Peyer's patch (tissue), 4 donors: ENCODE results near the gene NFAM1.

Experiments
- POLR2A ChIP-seq, 2 donors: fragments of 450-650 bp; IDR thresholded peaks; one replicate each; pipeline ENCODE4 v1.5.1; 2017; ENCODE audit warnings: antibody characterized with exemption in 2 of 2, mild to moderate bottlenecking in 2 of 2, moderate library complexity in 2 of 2
- TF ChIP-seq, protein P1 (sequence below), 6 experiments: fragments of 450-650 bp in 4 of 6; fragments of 200-600 bp in 2 of 6; sonication (generic) in 1 of 6; IDR thresholded peaks; one replicate each; pipeline ENCODE4 v1.5.1; 2017 to 2019; ENCODE audit warnings: antibody characterized with exemption in 6 of 6, mild to moderate bottlenecking in 3 of 6, moderate library complexity in 1 of 6

- TF ChIP-seq, protein P1, sequence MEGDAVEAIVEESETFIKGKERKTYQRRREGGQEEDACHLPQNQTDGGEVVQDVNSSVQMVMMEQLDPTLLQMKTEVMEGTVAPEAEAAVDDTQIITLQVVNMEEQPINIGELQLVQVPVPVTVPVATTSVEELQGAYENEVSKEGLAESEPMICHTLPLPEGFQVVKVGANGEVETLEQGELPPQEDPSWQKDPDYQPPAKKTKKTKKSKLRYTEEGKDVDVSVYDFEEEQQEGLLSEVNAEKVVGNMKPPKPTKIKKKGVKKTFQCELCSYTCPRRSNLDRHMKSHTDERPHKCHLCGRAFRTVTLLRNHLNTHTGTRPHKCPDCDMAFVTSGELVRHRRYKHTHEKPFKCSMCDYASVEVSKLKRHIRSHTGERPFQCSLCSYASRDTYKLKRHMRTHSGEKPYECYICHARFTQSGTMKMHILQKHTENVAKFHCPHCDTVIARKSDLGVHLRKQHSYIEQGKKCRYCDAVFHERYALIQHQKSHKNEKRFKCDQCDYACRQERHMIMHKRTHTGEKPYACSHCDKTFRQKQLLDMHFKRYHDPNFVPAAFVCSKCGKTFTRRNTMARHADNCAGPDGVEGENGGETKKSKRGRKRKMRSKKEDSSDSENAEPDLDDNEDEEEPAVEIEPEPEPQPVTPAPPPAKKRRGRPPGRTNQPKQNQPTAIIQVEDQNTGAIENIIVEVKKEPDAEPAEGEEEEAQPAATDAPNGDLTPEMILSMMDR (IDR thresholded peaks at IDR 0.05): no peak
- TF ChIP-seq POLR2A (IDR thresholded peaks at IDR 0.05): no peak
Measured at GRCh38 chr22:42425337-42425988, 6.7 kb downstream of the NFAM1 start.
